PC-3 (cell line): ENCODE results near the gene HIVEP3. TPM values are rescaled to one million over a fixed set of nuclear protein-coding genes. Genes with fewer than 3 reads are reported as not detected.
"Not testable (repeated sequence)": the region's sequence is repeated elsewhere in the genome, so short reads cannot be mapped to it uniquely, and the experiment has no call there.

Source experiments
- ATAC-seq: fragments of 200-7000 bp; cut with Tn5 transposase; 2 replicates; pipeline ENCODE4 v1.9.1; 2020; ENCODE audit warnings: mild to moderate bottlenecking, moderate library complexity
- BruUV-seq: library from RNA; stranded (reverse); fragments of 400-500 nt; replicated peaks from 2 replicates; lab custom pipeline; 2021; lab: Mats Ljungman, UMichigan
- CTCF ChIA-PET: fragments of 300-600 bp; sonication (Branson Sonifier 250); formaldehyde crosslinking; loops from one replicate; lab custom pipeline; 2022; ENCODE audit warnings: antibody characterized with exemption; lab: Charles Lee
- POLR2A ChIA-PET: fragments of 300-600 bp; sonication (Branson Sonifier 250); formaldehyde crosslinking; loops from one replicate; lab custom pipeline; 2022; ENCODE audit warnings: antibody characterized with exemption; ENCODE audit not compliant: unreplicated experiment; lab: Charles Lee
- DNase-seq: peaks from one replicate; pipeline ENCODE4 v3.0.0-alpha.2; 2015
- H2AFZ ChIP-seq: fragments of 300-600 bp; sonication (generic); 2 replicates; pipeline ENCODE4 v1.6.0; 2016; ENCODE audit warnings: antibody characterized with exemption, low read length
- H3F3A ChIP-seq: fragments of 300-600 bp; sonication (generic); one replicate; pipeline ENCODE4 v1.6.0; 2017; ENCODE audit warnings: antibody characterized with exemption, low read length, control low read depth, mild to moderate bottlenecking; ENCODE audit not compliant: unreplicated experiment
- H3K27ac ChIP-seq: fragments of 300-600 bp; sonication (generic); 2 replicates; pipeline ENCODE4 v1.5.1; 2016; ENCODE audit warnings: mild to moderate bottlenecking, low read length
- H3K27me3 ChIP-seq: fragments of 300-600 bp; sonication (generic); 2 replicates; pipeline ENCODE4 v1.6.1; 2016; ENCODE audit warnings: low read length, mixed read lengths
- H3K36me3 ChIP-seq: fragments of 300-600 bp; sonication (generic); 2 replicates; pipeline ENCODE4 v1.6.1; 2016; ENCODE audit warnings: low read depth, mixed run types, low read length, mixed read lengths
- H3K4me1 ChIP-seq: fragments of 300-600 bp; sonication (generic); 2 replicates; pipeline ENCODE4 v1.5.1; 2016; ENCODE audit warnings: low read length; ENCODE audit not compliant: insufficient read depth
- H3K4me2 ChIP-seq: fragments of 300-600 bp; sonication (generic); 2 replicates; pipeline ENCODE4 v1.6.0; 2016; ENCODE audit warnings: low read length
- H3K4me3 ChIP-seq: fragments of 300-600 bp; sonication (generic); 2 replicates; pipeline ENCODE4 v1.5.1; 2016; ENCODE audit warnings: mild to moderate bottlenecking, low read length, mixed read lengths
- H3K79me2 ChIP-seq: fragments of 300-600 bp; sonication (generic); 2 replicates; pipeline ENCODE4 v1.6.1; 2017; ENCODE audit warnings: low read length, mixed read lengths
- H3K9ac ChIP-seq: fragments of 300-600 bp; sonication (generic); 2 replicates; pipeline ENCODE4 v1.6.0; 2016; ENCODE audit warnings: mild to moderate bottlenecking, low read length
- H3K9me2 ChIP-seq: fragments of 300-600 bp; sonication (generic); replicated peaks from 2 replicates; pipeline ENCODE4 v1.6.1; 2016; ENCODE audit warnings: mixed run types, low read length, mixed read lengths
- H3K9me3 ChIP-seq: fragments of 300-600 bp; sonication (generic); 2 replicates; pipeline ENCODE4 v1.6.1; 2016; ENCODE audit warnings: low read length, mixed read lengths
- H4K20me1 ChIP-seq: fragments of 300-600 bp; sonication (generic); 2 replicates; pipeline ENCODE4 v1.6.1; 2016; ENCODE audit warnings: low read length, mixed read lengths
- EZH2 ChIP-seq: fragments of 300-600 bp; sonication (generic); IDR thresholded peaks from one replicate; pipeline ENCODE4 v1.6.1; 2017; ENCODE audit warnings: antibody characterized with exemption, mild to moderate bottlenecking, low read length; ENCODE audit not compliant: unreplicated experiment
- EZH2phosphoT487 ChIP-seq: fragments of 300-600 bp; sonication (generic); IDR thresholded peaks from 2 replicates; pipeline ENCODE4 v1.6.1; 2018; ENCODE audit warnings: mild to moderate bottlenecking, antibody characterized with exemption, low read length, borderline replicate concordance
- intact Hi-C: fragments of 100-400 bp; cut with micrococcal nuclease; formaldehyde crosslinking; loops from 2 replicates; pipeline ENCODE4 v1.9.0; 2023
- total RNA-seq: library from RNA; depleted of rRNA; stranded (reverse); fragments of >200 nt; gene quantifications from 2 replicates; pipeline ENCODE4 v1.2.3, GENCODE V29; 2014
- TF ChIP-seq, protein P1 (sequence below): fragments of 300-600 bp; sonication (generic); conservative IDR thresholded peaks from 2 replicates; pipeline ENCODE4 v1.5.1; 2017; ENCODE audit warnings: antibody characterized with exemption, low read depth, mild to moderate bottlenecking, low read length

HIVEP3 gene
- total RNA-seq, 1 experiment from 2014 or later = 9.8 TPM

DNA sequence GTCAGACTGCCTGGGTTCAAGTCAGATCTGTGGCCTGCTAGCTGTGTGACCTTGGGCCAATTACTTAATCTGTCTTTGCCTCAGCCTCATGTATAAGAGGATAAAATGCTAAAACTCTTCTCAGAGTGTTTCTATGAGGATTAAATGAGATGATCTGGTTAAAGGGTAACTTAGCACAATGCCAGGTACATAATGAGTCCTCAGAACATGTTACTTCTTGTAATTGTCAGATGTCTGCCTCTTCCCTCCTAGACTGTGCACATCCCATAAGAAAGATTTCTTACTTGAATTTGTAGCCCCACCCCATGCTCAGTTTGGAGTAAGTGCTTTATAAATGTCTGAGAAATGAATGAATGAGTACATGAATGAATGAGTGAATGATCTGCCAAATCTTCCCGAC, 34.6 kb upstream of the HIVEP3 start:
- Histone ChIP-seq H4K20me1 (no peaks in the 10 kb centered on the region), H3K9me3 (no peaks in the 10 kb centered on the region), H3K27ac (peak overlapping the region; percentile 99), H3K9ac (peak overlapping the region; percentile 87; the same call in 1 of the 2 replicates), H2AFZ (no peak overlapping the region), H3F3A (peaks cover 17% of the 10 kb centered on the region), H3K27me3 (no peaks in the 10 kb centered on the region), H3K79me2 (0 out of 2 replicates have a peak, but pooled peaks cover 14% of the 10 kb centered on the region), H3K9me2 (no peaks in the 10 kb centered on the region), H3K4me3 (no peak overlapping the region), H3K4me1 (peaks cover 56% of the 10 kb centered on the region), H3K4me2 (peak overlapping the region; percentile 81), H3K36me3 (0 out of 2 replicates have a peak, but pooled peaks cover 2% of the 10 kb centered on the region)
- DNase-seq (no peak), ATAC-seq (no peak)
- BruUV-seq = no TSS peak
- intact Hi-C loops = no loop called here
- no peak for TF ChIP-seq EZH2
- TF ChIP-seq, protein P1, sequence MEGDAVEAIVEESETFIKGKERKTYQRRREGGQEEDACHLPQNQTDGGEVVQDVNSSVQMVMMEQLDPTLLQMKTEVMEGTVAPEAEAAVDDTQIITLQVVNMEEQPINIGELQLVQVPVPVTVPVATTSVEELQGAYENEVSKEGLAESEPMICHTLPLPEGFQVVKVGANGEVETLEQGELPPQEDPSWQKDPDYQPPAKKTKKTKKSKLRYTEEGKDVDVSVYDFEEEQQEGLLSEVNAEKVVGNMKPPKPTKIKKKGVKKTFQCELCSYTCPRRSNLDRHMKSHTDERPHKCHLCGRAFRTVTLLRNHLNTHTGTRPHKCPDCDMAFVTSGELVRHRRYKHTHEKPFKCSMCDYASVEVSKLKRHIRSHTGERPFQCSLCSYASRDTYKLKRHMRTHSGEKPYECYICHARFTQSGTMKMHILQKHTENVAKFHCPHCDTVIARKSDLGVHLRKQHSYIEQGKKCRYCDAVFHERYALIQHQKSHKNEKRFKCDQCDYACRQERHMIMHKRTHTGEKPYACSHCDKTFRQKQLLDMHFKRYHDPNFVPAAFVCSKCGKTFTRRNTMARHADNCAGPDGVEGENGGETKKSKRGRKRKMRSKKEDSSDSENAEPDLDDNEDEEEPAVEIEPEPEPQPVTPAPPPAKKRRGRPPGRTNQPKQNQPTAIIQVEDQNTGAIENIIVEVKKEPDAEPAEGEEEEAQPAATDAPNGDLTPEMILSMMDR = no peak
- ChIA-PET POLR2A (no interaction called here), CTCF (no interaction called here)

DNA sequence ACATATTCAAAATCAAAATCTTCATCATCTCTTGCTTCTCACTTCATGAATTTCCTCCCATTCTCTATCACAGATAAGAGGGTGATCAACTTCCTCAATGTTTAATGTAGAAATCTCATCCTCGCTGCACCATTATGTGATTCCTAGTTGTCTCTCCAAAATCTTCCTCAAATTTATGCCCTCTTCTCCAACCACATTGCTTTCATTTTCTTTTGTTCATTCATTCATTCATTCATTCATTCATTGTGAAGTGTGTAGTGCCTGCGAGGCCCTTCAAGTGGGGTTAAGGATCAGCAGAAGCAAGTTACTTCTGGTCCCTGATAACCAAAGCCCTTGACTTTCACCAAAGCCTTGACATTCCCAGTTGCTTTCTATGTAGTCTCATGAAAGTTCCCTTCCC, 33.5 kb upstream of the HIVEP3 start:
- H3K9me3 ChIP-seq = no peaks in the 10 kb centered on the region
- no peaks in the 10 kb centered on the region for H4K20me1 ChIP-seq
- H3F3A ChIP-seq = peaks cover 14% of the 10 kb centered on the region
- no peak overlapping the region for H3K9ac ChIP-seq
- H3K79me2 ChIP-seq = 0 out of 2 replicates have a peak, but pooled peaks cover 14% of the 10 kb centered on the region
- no peak overlapping the region for H3K27ac ChIP-seq
- H3K36me3 ChIP-seq = 0 out of 2 replicates have a peak, but pooled peaks cover 2% of the 10 kb centered on the region
- no TSS peak for BruUV-seq
- DNase-seq (no peak), ATAC-seq (no peak)
- CTCF ChIA-PET = no interaction called here
- H3K4me1 ChIP-seq = peaks cover 45% of the 10 kb centered on the region
- no peaks in the 10 kb centered on the region for H3K27me3 ChIP-seq
- H2AFZ ChIP-seq = no peak overlapping the region
- intact Hi-C loops = no loop called here
- no peak for TF ChIP-seq EZH2
- no peak for TF ChIP-seq EZH2phosphoT487
- TF ChIP-seq, protein P1 = no peak
- H3K4me3 ChIP-seq = no peak overlapping the region
- no peak overlapping the region for H3K4me2 ChIP-seq
- POLR2A ChIA-PET = no interaction called here
- H3K9me2 ChIP-seq = no peaks in the 10 kb centered on the region

DNA sequence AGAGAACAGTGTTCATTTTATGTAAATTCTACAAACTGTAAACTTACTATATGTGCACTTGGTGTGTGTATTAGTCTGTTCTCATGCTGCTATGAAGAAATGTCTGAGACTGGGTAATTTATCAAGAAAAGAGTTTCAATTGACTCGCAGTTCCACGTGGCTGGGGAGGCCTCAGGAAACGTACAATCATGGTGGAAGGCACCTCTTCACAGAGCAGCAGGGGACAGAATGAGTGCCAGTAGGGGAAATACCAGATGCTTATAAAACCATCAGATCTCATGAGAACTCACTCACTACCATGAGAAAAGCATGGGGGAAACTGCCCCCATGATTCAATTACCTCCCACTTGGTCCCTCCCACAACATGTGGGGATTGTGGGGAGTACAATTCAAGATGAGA, 32.8 kb upstream of the HIVEP3 start:
- H2AFZ ChIP-seq, H3K4me3 ChIP-seq, H4K20me1 ChIP-seq, H3K9me3 ChIP-seq, intact Hi-C loops, ATAC-seq, BruUV-seq, CTCF ChIA-PET, POLR2A ChIA-PET, H3K27ac ChIP-seq, H3K9me2 ChIP-seq, H3K36me3 ChIP-seq, DNase-seq, H3K27me3 ChIP-seq, H3K9ac ChIP-seq, H3K4me2 ChIP-seq: not testable (repeated sequence)
- H3K79me2 ChIP-seq = 0 out of 2 replicates have a peak, but pooled peaks cover 14% of the 10 kb centered on the region
- peaks cover 42% of the 10 kb centered on the region for H3K4me1 ChIP-seq
- peaks cover 12% of the 10 kb centered on the region for H3F3A ChIP-seq
